GM23248 (cell line): ENCODE data around the gene CTNND2.

Source experiments
- EZH2 ChIP-seq: fragments of 200-600 bp; sonication (generic); IDR thresholded peaks from 2 replicates; pipeline ENCODE4 v1.6.1; 2018; ENCODE audit warnings: antibody characterized with exemption, mild to moderate bottlenecking; ENCODE audit not compliant: insufficient read depth, poor library complexity, severe bottlenecking
- EZH2phosphoT487 ChIP-seq: fragments of 200-600 bp; sonication (generic); IDR thresholded peaks from 2 replicates; pipeline ENCODE4 v1.6.1; 2018; ENCODE audit warnings: antibody characterized with exemption, moderate library complexity, mild to moderate bottlenecking, low read depth; ENCODE audit not compliant: insufficient read depth

- TF ChIP-seq EZH2 (no peak), EZH2phosphoT487 (no peak)
These were observed 330.9 kb downstream of the CTNND2 start for GRCh38 chr5:11573140-11573992.
